HepG2 (cell line): ENCODE results near the gene NCOA1. TPM values are rescaled to one million over a fixed set of nuclear protein-coding genes. Genes with fewer than 3 reads are reported as not detected.
"Not testable (repeated sequence)": the region's sequence is repeated elsewhere in the genome, so short reads cannot be mapped to it uniquely, and the experiment has no call there.

Source experiments
- ATAC-seq: fragments of 200-7000 bp; cut with Tn5 transposase; 3 replicates; pipeline ENCODE4 v1.9.1; 2020; ENCODE audit warnings: mild to moderate bottlenecking, moderate library complexity
- BruUV-seq: library from RNA; stranded (reverse); fragments of 400-500 nt; replicated peaks from 2 replicates; lab custom pipeline; 2021; lab: Mats Ljungman, UMichigan
- CTCF ChIA-PET: fragments of 300-600 bp; formaldehyde crosslinking; extraction: SDS; loops from one replicate; lab custom pipeline; 2021; ENCODE audit warnings: low total read pairs, inconsistent platforms, low intra/inter-chr PET ratio; lab: Yijun Ruan, JAX
- POLR2A ChIA-PET: fragments of 350-600 bp; sonication (Branson Sonifier 250); formaldehyde crosslinking; loops from one replicate; lab custom pipeline; 2020; ENCODE audit warnings: antibody characterized with exemption, inconsistent platforms; lab: Yijun Ruan, JAX
- DNase-seq: peaks from one replicate; pipeline ENCODE4 v3.0.0-alpha.2; 2015; ENCODE audit warnings: low spot score
- FAIRE-seq: peaks from 3 replicates; lab custom pipeline; 2011; peaks lifted over from hg19 to GRCh38; lab: Jason Lieb, UNC
- H2AFZ ChIP-seq: one replicate; pipeline ENCODE4 v1.6.1; 2011; ENCODE audit warnings: low read length, inconsistent platforms
- H3K27ac ChIP-seq: fragments of 300-600 bp; 3 replicates; pipeline ENCODE4 v1.8.0; 2011; ENCODE audit warnings: mixed run types, mild to moderate bottlenecking, mixed read lengths, low read length, inconsistent platforms; ENCODE audit not compliant: insufficient read depth; ENCODE audit errors: extremely low read length
- H3K27me3 ChIP-seq, 2 experiments: fragments of 200-600 bp in 1 of 2; 2 replicates in 1 of 2; 3 replicates in 1 of 2; pipeline versions ENCODE4 v1.6.0 to v1.8.0; 2011; ENCODE audit warnings: low read length in 2 of 2, mild to moderate bottlenecking in 2 of 2, moderate library complexity in 2 of 2, inconsistent platforms in 1 of 2; ENCODE audit not compliant: insufficient read depth in 2 of 2, control insufficient read depth in 1 of 2
- H3K36me3 ChIP-seq, 2 experiments: fragments of 200-600 bp in 1 of 2; replicated peaks in 1 of 2; 2 replicates in 1 of 2; 3 replicates in 1 of 2; pipeline versions ENCODE4 v1.5.1 to v1.8.0; 2011; ENCODE audit warnings: low read length in 2 of 2, inconsistent platforms in 1 of 2; ENCODE audit not compliant: insufficient read depth in 2 of 2, control insufficient read depth in 1 of 2
- H3K4me1 ChIP-seq: 2 replicates; pipeline ENCODE4 v1.5.1; 2012; ENCODE audit warnings: low read length, inconsistent platforms; ENCODE audit not compliant: insufficient read depth
- H3K4me2 ChIP-seq: 2 replicates; pipeline ENCODE4 v1.6.0; 2011; ENCODE audit warnings: low read depth, low read length, inconsistent platforms
- H3K4me3 ChIP-seq, 3 experiments: fragments of 200-600 bp in 1 of 3; sonication (generic), shearing (Covaris generic) in 1 of 3; replicated peaks in 1 of 3; 2 replicates each; pipeline ENCODE4 v1.5.1; 2011 to 2016; ENCODE audit warnings: low read length in 3 of 3, inconsistent platforms in 2 of 3, low read depth in 2 of 3, mild to moderate bottlenecking in 2 of 3, control low read depth in 1 of 3, mixed read lengths in 1 of 3; ENCODE audit not compliant: insufficient read depth in 1 of 3
- H3K79me2 ChIP-seq: one replicate; pipeline ENCODE4 v1.6.1; 2011; ENCODE audit warnings: low read length, inconsistent platforms; ENCODE audit not compliant: insufficient read depth
- H3K9ac ChIP-seq: 2 replicates; pipeline ENCODE4 v1.6.0; 2011; ENCODE audit warnings: mild to moderate bottlenecking, low read depth, low read length, inconsistent platforms; ENCODE audit not compliant: insufficient read depth
- H3K9me3 ChIP-seq: 2 replicates; pipeline ENCODE4 v1.5.1; 2012; ENCODE audit warnings: mild to moderate bottlenecking, low read length
- H4K20me1 ChIP-seq: 2 replicates; pipeline ENCODE4 v1.6.0; 2011; ENCODE audit warnings: inconsistent platforms, mild to moderate bottlenecking, low read length, moderate library complexity; ENCODE audit not compliant: insufficient read depth
- ASH2L ChIP-seq: fragments of 300-600, 200-600 bp; sonication (generic); IDR thresholded peaks from 2 replicates; pipeline ENCODE4 v1.7.0; 2017; ENCODE audit warnings: low read depth, mild to moderate bottlenecking, moderate library complexity, mixed read lengths, low read length; ENCODE audit not compliant: insufficient read length
- KLF11 ChIP-seq: IDR thresholded peaks from 2 replicates; pipeline ENCODE4 v1.6.1; 2016; ENCODE audit warnings: missing compliant biosample characterization
- MXD4 ChIP-seq: IDR thresholded peaks from 2 replicates; pipeline ENCODE4 v1.6.1; 2016; ENCODE audit warnings: mild to moderate bottlenecking, missing biosample characterization, missing genetic modification reagents
- SIN3A ChIP-seq: IDR thresholded peaks from 2 replicates; pipeline ENCODE4 v1.6.1; 2011; ENCODE audit warnings: low read depth, mild to moderate bottlenecking, control low read depth, low read length, borderline replicate concordance
- ZNF782 ChIP-seq: sonication (generic); formaldehyde crosslinking; IDR thresholded peaks from 2 replicates; pipeline ENCODE4 v1.4.0; 2020; ENCODE audit warnings: missing genetic modification reagents, mild to moderate bottlenecking, borderline replicate concordance
- WGBS: methylation state at CpG from one replicate; pipeline ENCODE4 v1.1.6; 2017; ENCODE audit warnings: low lambda C conversion rate; 5-methylcytosine and 5-hydroxymethylcytosine counted together
- in situ Hi-C: cut with HindIII; loops from 2 replicates; pipeline ENCODE4 v1.10.0; 2017; ENCODE audit warnings: low pct_unique_long_range_greater_than_20kb; ENCODE audit not compliant: extremely low pct_ligation_motif_present
- intact Hi-C: fragments of 100-400 bp; cut with micrococcal nuclease; formaldehyde crosslinking; loops from one replicate; pipeline ENCODE4 v1.10.0; 2022; ENCODE audit not compliant: unreplicated experiment
- polyA plus RNA-seq, 8 experiments: library from polyadenylated mRNA; depleted of rRNA in 3 of 8; stranded (reverse) in 7 of 8; unstranded in 1 of 8; fragments of >200 nt; fragmentation: Illumina TruSeq in 4 of 8; extraction: Trizol in 4 of 8; gene quantifications; 2 replicates each; pipeline versions ENCODE4 v1.2.1 to v1.2.3, GENCODE V29; 2011 to 2016; ENCODE audit warnings: low read depth in 4 of 8, missing spikeins in 1 of 8, mixed read lengths in 1 of 8; ENCODE audit not compliant: insufficient read depth in 1 of 8
- total RNA-seq, 5 experiments: library from RNA; depleted of rRNA; stranded (reverse); fragments of >200 nt; fragmentation: Illumina TruSeq; extraction: Trizol; gene quantifications; 2 replicates each; pipeline ENCODE4 v1.2.3, GENCODE V29; 2016; ENCODE audit warnings: low read depth in 1 of 5

The NCOA1 gene
- total and polyA plus RNA-seq, 2 of the 13 experiments (the other 11 are each of a cell fraction or from before 2014, with no cell fraction given), result 10.0 to 10.4 TPM

DNA sequence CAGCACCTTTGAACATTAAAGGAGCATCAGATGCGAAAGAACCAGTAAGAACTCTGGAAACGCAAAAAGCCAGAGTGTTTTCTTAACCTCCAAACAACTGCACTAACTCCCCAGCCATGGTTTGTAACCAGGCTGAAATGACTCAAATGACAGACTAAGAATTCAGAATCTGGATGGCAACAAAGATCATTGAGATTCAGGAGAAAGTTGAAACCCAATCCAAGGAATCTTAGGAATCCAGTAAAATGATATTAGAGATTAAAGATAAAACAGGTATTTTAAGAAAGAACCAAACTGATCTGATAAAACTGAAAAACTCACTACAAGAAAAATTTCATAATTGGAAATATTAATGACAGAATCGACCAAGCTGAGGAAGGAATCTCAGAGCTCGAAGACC lies 185.4 kb downstream of the NCOA1 start:
- Histone ChIP-seq H3K79me2 (no peaks in the 10 kb centered on the region), H3K27me3 (no peaks in the 10 kb centered on the region), H3K4me2 (no peak overlapping the region), H3K4me3 (no peak overlapping the region), H3K36me3 (no peaks in the 10 kb centered on the region), H3K9me3 (no peaks in the 10 kb centered on the region), H2AFZ (no peak overlapping the region), H4K20me1 (no peaks in the 10 kb centered on the region), H3K9ac (no peak overlapping the region), H3K27ac (no peak overlapping the region), H3K4me1 (no peaks in the 10 kb centered on the region)
- no peak for DNase-seq
- intact Hi-C loops, result no loop called here
- WGBS, result 90% methylated on average over 4 of the region's 4 CpGs
- ChIA-PET CTCF (no interaction called here), POLR2A (no interaction called here)
- TF ChIP-seq ASH2L (no peak), SIN3A (no peak), MXD4 (CRISPR knock-in tag) (no peak), KLF11 (no peak), ZNF782 (CRISPR knock-in tag) (no peak)
- FAIRE-seq, result no peak
- no peak for ATAC-seq
- in situ Hi-C loops, result no loop called here
- BruUV-seq, result no TSS peak

DNA sequence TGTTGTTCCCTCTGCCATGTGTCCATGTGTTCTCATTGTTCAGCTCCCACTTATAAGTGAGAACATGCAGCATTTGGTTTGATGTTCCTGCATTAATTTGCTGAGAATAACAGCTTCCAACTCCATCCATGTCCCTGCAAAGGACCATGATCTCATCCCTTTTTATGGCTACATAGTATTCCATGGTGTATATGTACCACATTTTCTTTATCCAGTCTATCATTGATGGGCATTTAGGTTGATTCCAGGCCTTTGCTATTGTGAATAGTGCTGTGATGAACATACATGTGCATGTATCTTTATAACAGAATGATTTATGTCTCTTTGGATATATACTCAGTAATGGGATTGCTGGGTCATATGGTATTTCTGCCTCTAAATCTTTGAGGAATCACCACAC lies 187.0 kb downstream of the NCOA1 start:
- DNase-seq, H3K4me3 ChIP-seq, H3K4me1 ChIP-seq, H3K27me3 ChIP-seq, in situ Hi-C loops, FAIRE-seq, BruUV-seq, H2AFZ ChIP-seq, intact Hi-C loops, CTCF ChIA-PET, POLR2A ChIA-PET, H3K9ac ChIP-seq, H3K4me2 ChIP-seq, H3K36me3 ChIP-seq, H4K20me1 ChIP-seq, H3K79me2 ChIP-seq, ATAC-seq, H3K9me3 ChIP-seq, H3K27ac ChIP-seq: not testable (repeated sequence)
